Thyroid gland (tissue), 4 donors: Measurements from ENCODE around the gene DUOXA1.
"Not testable (repeated sequence)": the region's sequence is repeated elsewhere in the genome, so short reads cannot be mapped to it uniquely, and the experiment has no call there.

Source experiments
- CTCF ChIP-seq, 6 experiments: fragments of 200-600 bp in 3 of 6; fragments of 450-650 bp in 3 of 6; sonication (generic) in 3 of 6; IDR thresholded peaks; one replicate each; pipeline ENCODE4 v1.5.1; 2016 to 2019; ENCODE audit warnings: antibody characterized with exemption in 6 of 6, mild to moderate bottlenecking in 2 of 6, inconsistent platforms in 1 of 6, moderate library complexity in 1 of 6
- POLR2A ChIP-seq, 2 donors: fragments of 450-650 bp; IDR thresholded peaks; one replicate each; pipeline ENCODE4 v1.6.1; 2017; ENCODE audit warnings: antibody characterized with exemption in 2 of 2, mild to moderate bottlenecking in 2 of 2, moderate library complexity in 1 of 2

GRCh38 chr15:45135705-45136377 is 6.2 kb upstream of the DUOXA1 start:
- TF ChIP-seq POLR2A, CTCF (IDR thresholded peaks at IDR 0.05): not testable (repeated sequence)
